GM18909 (cell line): ENCODE data around the gene LRRTM4.
"Not testable (repeated sequence)": the region's sequence is repeated elsewhere in the genome, so short reads cannot be mapped to it uniquely, and the experiment has no call there.

Experiments used
- ATAC-seq: cut with Tn5 transposase; IDR thresholded peaks from one replicate; pipeline ENCODE4 v1.9.1; 2021; ENCODE audit warnings: mild to moderate bottlenecking; ENCODE audit not compliant: unreplicated experiment, poor library complexity

LRRTM4 gene

DNA sequence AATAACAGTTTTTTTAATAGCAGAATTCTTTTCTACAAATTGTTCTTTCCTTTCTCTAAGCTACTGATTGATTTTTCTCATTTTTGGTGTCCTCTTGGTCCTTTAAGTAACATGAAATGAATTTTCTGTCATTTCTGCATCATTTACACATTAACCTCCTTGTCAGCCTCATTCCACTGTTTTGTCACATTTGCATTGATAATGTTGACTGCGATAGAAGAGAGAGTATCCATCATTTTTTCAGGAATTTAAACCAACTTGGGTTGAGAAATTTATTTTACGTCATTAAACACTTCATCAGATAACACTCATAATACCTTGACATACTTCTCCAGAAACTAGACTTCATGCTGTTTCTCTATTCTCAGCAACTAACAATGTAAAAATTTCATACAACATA lies 422.2 kb downstream of the LRRTM4 start:
- ATAC-seq, result no peak

DNA sequence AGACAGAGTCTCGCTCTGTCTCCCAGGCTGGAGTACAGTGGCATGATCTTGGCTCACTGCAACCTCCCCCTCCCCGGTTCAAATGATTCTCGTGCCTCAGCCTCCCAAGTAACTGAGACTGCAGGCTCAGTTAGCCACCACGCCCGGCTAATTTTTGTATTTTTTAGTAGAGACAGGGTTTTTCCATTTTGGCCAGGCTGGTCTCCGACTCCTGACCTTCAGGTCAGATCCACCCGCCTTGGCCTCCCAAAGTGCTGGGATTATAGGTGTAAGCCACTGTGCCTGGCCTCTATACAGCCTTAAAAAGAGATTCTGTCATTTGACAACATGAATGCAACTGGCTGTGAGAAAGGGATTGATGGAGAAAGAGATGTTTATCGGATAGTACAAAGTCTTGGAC lies 426.7 kb downstream of the LRRTM4 start:
- ATAC-seq, result not testable (repeated sequence)

DNA sequence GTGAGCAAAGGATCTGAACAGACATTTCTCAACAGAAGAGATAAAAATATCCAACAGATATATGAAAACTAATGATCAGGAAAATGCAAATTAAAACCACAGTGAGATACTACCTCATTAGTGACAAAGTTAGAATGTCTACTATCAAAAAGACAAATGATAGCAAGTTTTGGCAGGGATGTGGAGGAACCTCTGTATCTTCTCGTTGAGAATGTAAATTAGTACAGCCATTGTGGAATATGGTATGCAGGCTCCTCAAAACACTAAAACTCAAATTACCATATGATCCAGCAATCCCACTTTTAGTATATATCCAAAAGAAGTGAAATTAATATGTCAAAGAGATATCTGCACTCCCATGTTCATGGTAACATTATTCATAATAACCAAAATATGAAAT lies 427.1 kb downstream of the LRRTM4 start:
- no peak for ATAC-seq

DNA sequence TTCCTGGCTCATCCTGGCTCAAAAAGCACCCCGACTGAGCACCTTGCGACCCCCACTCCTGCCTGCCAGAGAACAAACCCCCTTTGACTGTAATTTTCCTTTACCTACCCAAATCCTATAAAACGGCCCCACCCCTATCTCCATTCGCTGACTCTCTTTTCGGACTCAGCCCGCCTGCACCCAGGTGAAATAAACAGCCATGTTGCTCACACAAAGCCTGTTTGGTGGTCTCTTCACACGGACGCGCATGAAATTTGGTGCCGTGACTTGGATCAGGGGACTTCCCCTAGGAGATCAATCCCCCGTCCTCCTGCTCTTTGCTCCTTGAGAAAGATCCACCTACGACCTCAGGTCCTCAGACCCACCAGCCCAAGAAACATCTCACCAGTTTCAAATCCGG lies 433.8 kb downstream of the LRRTM4 start:
- ATAC-seq, result not testable (repeated sequence)

GRCh38 chr2:77087987-77088414 lies 434.2 kb downstream of the LRRTM4 start:
- ATAC-seq, result no peak

- no peak for ATAC-seq
These were observed 435.7 kb downstream of the LRRTM4 start for GRCh38 chr2:77086478-77086877.

- ATAC-seq, result no peak
These were observed 436.1 kb downstream of the LRRTM4 start for GRCh38 chr2:77086051-77086450.

GRCh38 chr2:77085561-77085960 lies 436.6 kb downstream of the LRRTM4 start:
- no peak for ATAC-seq

DNA sequence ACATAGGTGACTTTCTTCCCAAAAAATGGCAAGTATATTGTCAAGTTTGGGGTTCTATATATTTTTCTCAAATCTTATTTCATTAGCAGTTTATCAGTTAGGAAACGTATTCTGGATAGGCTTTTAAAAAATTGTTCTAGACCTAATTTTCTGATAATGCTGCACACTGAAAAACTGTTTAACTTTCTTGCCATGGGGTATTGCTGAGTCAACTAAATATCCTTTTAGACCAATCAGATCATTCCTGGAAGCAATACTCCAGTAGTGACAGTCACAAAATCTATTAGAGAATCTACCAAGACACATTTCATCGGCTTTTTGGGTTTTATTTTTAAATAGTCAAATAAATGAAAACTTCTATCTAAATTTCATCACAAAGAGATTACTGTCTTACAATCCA lies 440.6 kb downstream of the LRRTM4 start:
- no peak for ATAC-seq

DNA sequence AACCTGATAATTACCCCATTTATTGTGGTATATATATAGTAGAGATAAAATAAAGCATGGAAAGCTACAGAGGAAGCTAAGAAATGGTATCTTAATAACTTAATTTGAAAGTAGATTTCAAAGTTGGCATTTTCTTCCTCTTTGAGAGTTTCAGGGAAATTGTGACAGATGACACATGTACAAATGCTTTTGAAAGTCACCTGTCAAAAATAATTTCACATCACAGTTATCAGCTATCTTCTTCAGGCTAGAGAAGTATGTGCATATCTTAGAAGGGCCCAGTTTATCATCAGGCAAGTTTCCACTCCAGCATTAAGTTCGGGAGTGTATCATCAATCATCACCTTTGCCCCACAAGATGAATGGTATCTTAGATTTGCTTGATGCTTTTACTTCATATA lies 457.9 kb downstream of the LRRTM4 start:
- no peak for ATAC-seq

DNA sequence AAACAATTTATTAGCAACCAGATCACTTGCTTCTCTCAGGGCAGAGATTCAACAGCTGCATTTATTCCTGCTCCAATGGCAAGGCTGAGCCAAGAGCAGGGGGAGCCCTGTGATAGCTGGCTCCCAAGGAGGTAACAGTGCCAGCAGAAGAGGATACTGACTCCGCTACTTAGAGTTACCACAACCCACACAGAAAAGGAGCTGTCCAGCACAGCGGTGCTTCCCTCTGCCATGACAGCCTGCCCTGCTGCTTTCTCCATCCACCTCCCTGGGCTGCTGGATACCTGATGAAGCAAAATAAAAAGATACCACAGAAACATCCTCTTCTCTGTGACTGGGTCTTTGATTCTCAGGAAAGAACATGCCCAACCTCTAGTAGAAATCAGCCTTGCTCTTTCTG lies 467.2 kb downstream of the LRRTM4 start:
- ATAC-seq, result no peak

GRCh38 chr2:77046339-77046738 lies 475.8 kb downstream of the LRRTM4 start:
- ATAC-seq, result no peak

- ATAC-seq, result not testable (repeated sequence)
These were observed 476.7 kb downstream of the LRRTM4 start for GRCh38 chr2:77045456-77045855.

DNA sequence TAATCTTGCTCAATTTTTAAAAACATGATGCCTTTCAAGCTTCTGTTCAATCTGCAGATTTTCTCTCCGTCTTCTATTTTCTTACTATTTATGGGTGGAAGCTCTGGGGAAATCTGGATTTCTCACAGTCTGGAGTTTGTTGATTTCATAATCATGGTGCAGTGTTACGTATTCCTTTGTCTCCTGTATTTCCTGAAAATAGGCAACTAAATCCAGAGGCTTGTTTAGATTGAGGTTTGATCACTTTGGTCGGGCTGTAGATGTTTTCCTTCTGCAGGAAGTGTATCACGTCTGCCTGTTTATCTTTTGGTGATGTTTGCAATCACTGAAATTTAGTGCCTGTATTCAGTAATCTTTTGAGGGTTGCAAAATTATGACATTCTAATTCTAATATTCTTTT lies 487.7 kb downstream of the LRRTM4 start:
- no peak for ATAC-seq

- not testable (repeated sequence) for ATAC-seq
These were observed 492.9 kb downstream of the LRRTM4 start for GRCh38 chr2:77029237-77029636.

DNA sequence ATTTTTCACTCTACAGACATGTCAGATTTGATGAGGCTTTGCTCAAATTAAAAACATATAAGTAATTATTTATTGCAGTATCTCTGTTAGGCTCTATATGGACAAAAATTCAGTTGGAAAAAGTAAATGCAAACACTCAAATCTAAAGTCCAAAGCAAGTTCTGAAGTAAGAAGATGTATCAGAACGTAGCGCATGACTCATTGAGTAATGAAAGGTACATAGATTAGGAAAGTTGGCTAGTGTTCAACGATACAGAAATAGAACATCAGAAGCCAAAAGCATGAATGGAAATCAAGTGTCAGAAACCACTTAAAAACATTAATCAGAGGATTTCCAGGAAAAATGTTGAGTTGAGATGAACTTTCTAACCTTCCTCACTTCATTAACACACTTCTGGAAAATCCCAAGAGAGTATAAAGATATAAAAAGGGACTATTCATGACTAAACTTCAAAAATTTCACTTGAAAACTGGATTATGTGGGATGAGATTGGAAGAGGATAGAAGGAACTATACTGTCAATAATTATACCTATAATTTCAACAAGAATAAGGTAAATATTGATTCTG lies 494.1 kb downstream of the LRRTM4 start:
- ATAC-seq, result no peak

- no peak for ATAC-seq
These were observed 496.5 kb downstream of the LRRTM4 start for GRCh38 chr2:77025714-77026113.

GRCh38 chr2:77021161-77021560 lies 501.0 kb downstream of the LRRTM4 start:
- no peak for ATAC-seq

DNA sequence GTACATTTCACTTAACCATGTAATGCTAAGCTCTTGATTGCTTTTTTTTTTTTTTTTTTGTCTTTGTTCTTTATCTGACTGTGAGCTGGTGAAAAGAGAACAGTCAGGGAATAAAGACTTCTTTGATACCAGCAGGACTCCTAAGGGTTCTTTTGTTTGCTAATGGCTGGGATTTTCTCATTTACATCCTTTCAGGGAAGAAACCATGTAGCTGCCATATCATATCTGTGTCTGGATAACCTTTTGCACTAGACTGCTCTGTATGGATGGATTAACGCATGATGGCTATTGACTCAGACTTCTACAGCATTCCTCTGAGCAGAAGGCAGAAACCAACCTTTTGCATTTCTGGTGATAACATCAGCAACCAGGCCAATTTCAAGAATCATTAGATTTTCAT lies 504.0 kb downstream of the LRRTM4 start:
- no peak for ATAC-seq

DNA sequence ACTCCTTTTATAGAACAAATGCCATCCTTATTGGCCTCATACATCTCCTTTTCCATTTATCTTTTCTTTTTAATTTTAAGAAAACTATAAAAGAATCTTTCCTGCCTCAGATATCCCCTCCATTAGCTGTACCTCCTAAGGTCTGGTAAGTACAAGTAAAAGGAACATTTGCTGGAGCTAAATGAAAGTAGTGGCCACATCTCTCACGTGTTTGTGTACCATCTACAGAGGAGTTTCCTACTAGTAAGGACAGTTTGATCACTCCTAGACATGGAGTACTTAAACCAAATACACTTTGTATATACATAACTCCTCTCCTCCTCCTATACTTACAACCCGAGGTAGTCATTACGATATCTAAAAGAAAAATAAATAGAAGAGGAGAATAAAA lies 504.8 kb downstream of the LRRTM4 start:
- no peak for ATAC-seq

DNA sequence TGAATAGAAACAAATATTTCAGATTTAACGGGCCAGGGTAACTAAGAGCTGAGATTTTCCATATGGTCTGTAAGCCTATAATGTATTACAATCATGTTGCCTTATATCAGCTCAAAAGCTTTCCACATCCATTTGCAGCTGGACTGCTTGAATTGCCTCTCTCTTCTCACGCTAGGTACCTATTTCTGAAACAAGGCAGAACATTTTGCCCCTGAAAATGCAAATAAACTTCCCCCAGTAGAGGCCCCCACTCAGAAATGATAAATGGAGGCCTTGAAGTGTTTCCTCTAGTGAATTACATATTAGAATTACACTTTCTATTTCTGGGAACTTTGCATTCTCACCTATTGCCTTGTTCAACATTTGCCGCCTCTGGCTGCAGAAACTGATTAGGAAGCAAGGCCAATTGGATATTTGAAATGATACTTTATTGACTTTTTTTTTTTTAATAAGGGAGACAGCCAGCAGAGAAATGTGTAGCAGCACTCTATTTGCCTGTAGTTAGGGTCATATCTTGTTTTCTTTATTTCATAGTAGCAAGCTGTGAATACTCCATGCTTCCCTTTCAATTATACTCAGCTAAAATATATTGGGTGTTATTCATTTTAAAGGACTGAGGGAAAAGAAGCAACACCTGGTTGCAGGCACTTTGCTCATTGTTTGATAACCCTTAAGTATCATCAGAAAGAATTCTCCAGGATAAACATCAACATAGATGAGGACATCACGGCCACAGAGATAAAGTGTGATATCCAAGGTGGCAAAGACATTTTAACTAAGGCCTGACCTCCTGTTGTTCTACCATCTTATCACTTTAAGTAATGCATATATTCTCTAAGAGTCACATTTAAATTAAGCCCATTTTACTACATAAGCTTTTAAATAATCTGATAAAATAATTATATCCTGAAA lies 505.5 kb downstream of the LRRTM4 start:
- no peak for ATAC-seq

DNA sequence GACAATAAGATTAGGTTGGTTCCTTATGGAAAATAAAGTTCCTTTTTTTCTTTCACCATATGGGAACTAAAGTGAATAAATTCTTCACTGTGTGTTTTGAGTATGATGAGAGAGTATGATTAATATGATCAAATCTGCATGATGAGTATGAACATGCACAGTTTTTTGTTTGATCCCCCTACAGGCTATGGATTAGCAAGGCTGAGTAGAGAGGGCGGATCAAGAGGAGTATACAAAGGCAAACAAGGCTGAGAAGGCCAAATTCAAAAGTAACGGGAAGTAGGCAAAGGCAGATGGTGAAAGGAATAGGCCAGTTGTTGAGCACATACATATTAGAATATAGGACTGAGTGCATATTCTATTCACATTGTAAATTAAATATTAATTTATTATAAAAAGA lies 508.2 kb downstream of the LRRTM4 start:
- no peak for ATAC-seq
